Measurements from ENCODE around the gene MROH2B. TPM values are rescaled to one million over a fixed set of nuclear protein-coding genes. Genes with fewer than 3 reads are reported as not detected.

The MROH2B gene
- polyA plus RNA-seq, 1 donor (not counting 4 experiments of a cell fraction or from before 2014, with no cell fraction given) = not detected

DNA sequence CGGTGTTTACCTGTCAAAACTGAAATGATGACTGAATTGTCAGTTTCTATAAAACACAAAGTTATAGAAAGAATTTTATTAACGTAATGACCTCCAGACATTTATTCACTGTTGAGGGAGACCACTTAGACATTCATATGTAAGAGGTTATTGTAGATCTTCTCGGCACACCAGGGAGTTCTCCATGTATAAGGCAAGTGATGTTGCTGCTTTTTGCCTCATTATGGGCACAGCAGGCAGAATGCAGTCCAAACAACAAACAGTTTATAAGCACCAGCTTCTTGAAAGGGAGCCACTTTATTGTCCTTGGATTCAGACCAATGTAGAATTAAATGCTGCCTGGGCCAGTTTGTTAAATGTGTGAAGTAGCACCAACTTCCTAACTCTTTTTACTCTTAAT, 95.1 kb downstream of the MROH2B start:
- Histone ChIP-seq H2AFZ (ENCODE audit: control insufficient read depth, low read length) (no peak overlapping the region), H4K20me1 (ENCODE audit: control insufficient read depth, extremely low read depth, insufficient read depth, low read length) (no peaks in the 10 kb centered on the region), H3K36me3 (ENCODE audit: control insufficient read depth in 2 of 2, extremely low read depth in 1 of 2, insufficient read depth in 2 of 2, low read length in 2 of 2) (no peaks in the 10 kb centered on the region), H3K79me2 (ENCODE audit: control insufficient read depth, insufficient read depth, low read length) (no peaks in the 10 kb centered on the region), H3K9me1 (ENCODE audit: control insufficient read depth, extremely low read depth, insufficient read depth, low read length) (no peaks in the 10 kb centered on the region), H3K27me3 (ENCODE audit: control insufficient read depth, extremely low read depth, insufficient read depth, low read length) (no peaks in the 10 kb centered on the region), H3K9ac (ENCODE audit: control insufficient read depth, extremely low read depth, insufficient read depth, low read length) (no peak overlapping the region), H3K9me3 (ENCODE audit: control insufficient read depth, low read depth, low read length) (no peaks in the 10 kb centered on the region), H3K4me1 (ENCODE audit: control insufficient read depth, extremely low read depth, insufficient read depth, low read length) (no peaks in the 10 kb centered on the region), H3K4me3 (ENCODE audit: control insufficient read depth in 2 of 3, extremely low read depth in 1 of 3, insufficient read depth in 2 of 3, low read depth in 1 of 3, low read length in 3 of 3) (no peak overlapping the region), H3K4me2 (ENCODE audit: control insufficient read depth, extremely low read depth, insufficient read depth, low read depth, low read length) (no peak overlapping the region), H3K27ac (ENCODE audit: control insufficient read depth, insufficient read depth, low read length) (no peak overlapping the region)
- DNase-seq (ENCODE audit: low read depth, low spot score) (no peak), FAIRE-seq (no peak)
- TF ChIP-seq EZH2 (IDR thresholded peaks at IDR 0.05; ENCODE audit: low read length) = no peak
- TF ChIP-seq, protein P1, sequence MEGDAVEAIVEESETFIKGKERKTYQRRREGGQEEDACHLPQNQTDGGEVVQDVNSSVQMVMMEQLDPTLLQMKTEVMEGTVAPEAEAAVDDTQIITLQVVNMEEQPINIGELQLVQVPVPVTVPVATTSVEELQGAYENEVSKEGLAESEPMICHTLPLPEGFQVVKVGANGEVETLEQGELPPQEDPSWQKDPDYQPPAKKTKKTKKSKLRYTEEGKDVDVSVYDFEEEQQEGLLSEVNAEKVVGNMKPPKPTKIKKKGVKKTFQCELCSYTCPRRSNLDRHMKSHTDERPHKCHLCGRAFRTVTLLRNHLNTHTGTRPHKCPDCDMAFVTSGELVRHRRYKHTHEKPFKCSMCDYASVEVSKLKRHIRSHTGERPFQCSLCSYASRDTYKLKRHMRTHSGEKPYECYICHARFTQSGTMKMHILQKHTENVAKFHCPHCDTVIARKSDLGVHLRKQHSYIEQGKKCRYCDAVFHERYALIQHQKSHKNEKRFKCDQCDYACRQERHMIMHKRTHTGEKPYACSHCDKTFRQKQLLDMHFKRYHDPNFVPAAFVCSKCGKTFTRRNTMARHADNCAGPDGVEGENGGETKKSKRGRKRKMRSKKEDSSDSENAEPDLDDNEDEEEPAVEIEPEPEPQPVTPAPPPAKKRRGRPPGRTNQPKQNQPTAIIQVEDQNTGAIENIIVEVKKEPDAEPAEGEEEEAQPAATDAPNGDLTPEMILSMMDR (optimal IDR thresholded peaks at IDR 0.05 in 1 of 3, IDR thresholded peaks at IDR 0.05 in 1 of 3, conservative IDR thresholded peaks at IDR 0.05 in 1 of 3; ENCODE audit: extremely low read depth in 1 of 3, insufficient read depth in 2 of 3, low read length in 3 of 3) = no peak
- dilution Hi-C loops (cut with MboI; ENCODE audit: extremely low pct_ligation_motif_present, low sequenced_read_pairs) = no loop called here

DNA sequence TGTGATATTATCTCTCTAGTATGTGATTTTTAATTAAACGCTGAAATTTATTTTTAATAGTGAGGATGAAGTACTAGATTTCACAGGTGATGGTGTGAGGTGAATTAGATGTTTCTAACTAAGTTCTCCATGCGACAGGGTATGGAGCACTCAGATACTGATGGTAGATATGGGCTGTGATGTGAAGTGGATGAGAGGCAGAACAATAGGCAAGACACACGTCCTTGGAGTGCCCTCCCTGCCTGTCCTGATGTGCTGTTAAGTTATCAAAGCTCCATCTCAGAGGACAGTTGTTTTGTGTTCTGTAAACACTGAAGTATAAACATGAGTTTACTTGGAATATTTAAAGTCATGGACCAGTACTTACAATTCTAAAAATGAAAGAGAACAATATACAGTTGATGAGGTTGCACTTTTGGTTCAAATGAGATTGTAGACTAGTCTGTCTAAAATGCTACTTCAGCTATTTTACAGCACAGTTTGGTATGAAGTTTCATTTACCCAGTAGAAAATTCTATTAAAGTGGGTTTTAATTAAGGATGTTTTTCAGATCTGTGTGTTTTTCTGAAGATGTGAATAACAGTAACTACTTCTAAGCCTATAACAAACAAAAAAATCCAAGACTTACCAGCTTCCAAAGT, 97.7 kb downstream of the MROH2B start:
- Histone ChIP-seq H3K9ac (ENCODE audit: control insufficient read depth, extremely low read depth, insufficient read depth, low read length) (no peak overlapping the region), H3K27me3 (ENCODE audit: control insufficient read depth, extremely low read depth, insufficient read depth, low read length) (no peaks in the 10 kb centered on the region), H3K79me2 (ENCODE audit: control insufficient read depth, insufficient read depth, low read length) (no peaks in the 10 kb centered on the region), H3K4me3 (ENCODE audit: control insufficient read depth in 2 of 3, extremely low read depth in 1 of 3, insufficient read depth in 2 of 3, low read depth in 1 of 3, low read length in 3 of 3) (no peak overlapping the region), H4K20me1 (ENCODE audit: control insufficient read depth, extremely low read depth, insufficient read depth, low read length) (no peaks in the 10 kb centered on the region), H3K27ac (ENCODE audit: control insufficient read depth, insufficient read depth, low read length) (no peak overlapping the region), H3K4me2 (ENCODE audit: control insufficient read depth, extremely low read depth, insufficient read depth, low read depth, low read length) (no peak overlapping the region), H3K36me3 (ENCODE audit: control insufficient read depth in 2 of 2, extremely low read depth in 1 of 2, insufficient read depth in 2 of 2, low read length in 2 of 2) (no peaks in the 10 kb centered on the region), H3K9me1 (ENCODE audit: control insufficient read depth, extremely low read depth, insufficient read depth, low read length) (no peaks in the 10 kb centered on the region), H3K9me3 (ENCODE audit: control insufficient read depth, low read depth, low read length) (no peaks in the 10 kb centered on the region), H3K4me1 (ENCODE audit: control insufficient read depth, extremely low read depth, insufficient read depth, low read length) (no peaks in the 10 kb centered on the region), H2AFZ (ENCODE audit: control insufficient read depth, low read length) (no peak overlapping the region)
- TF ChIP-seq, protein P1 (optimal IDR thresholded peaks at IDR 0.05 in 1 of 3, IDR thresholded peaks at IDR 0.05 in 1 of 3, conservative IDR thresholded peaks at IDR 0.05 in 1 of 3; ENCODE audit: extremely low read depth in 1 of 3, insufficient read depth in 2 of 3, low read length in 3 of 3) = no peak
- TF ChIP-seq EZH2 (IDR thresholded peaks at IDR 0.05; ENCODE audit: low read length) = no peak
- DNase-seq (ENCODE audit: low read depth, low spot score) = no peak
- dilution Hi-C loops (cut with MboI; ENCODE audit: extremely low pct_ligation_motif_present, low sequenced_read_pairs) = no loop called here
- no peak for FAIRE-seq
